Neutrophil (primary cell): ENCODE results near the gene ZBTB20.

Experiments used
- H3K27ac ChIP-seq: fragments of 200-600 bp; sonication (generic); 2 replicates; pipeline ENCODE4 v1.5.1; 2016; ENCODE audit warnings: mild to moderate bottlenecking, moderate library complexity
- H3K27me3 ChIP-seq: fragments of 200-600 bp; sonication (generic); 2 replicates; pipeline ENCODE4 v1.6.0; 2016; ENCODE audit warnings: mild to moderate bottlenecking
- H3K36me3 ChIP-seq: fragments of 200-600 bp; sonication (generic); 2 replicates; pipeline ENCODE4 v1.5.1; 2017
- H3K4me1 ChIP-seq, 2 experiments: fragments of 200-600 bp in 1 of 2; sonication (generic) in 1 of 2; 1 replicate in 1 of 2; 2 replicates in 1 of 2; pipeline versions ENCODE4 v1.5.1 to v1.6.1; 2013 to 2016; ENCODE audit warnings: low read depth in 1 of 2, low read length in 1 of 2, mild to moderate bottlenecking in 1 of 2, moderate library complexity in 1 of 2; ENCODE audit not compliant: control insufficient read depth in 1 of 2, insufficient read depth in 1 of 2
- H3K4me3 ChIP-seq, 2 experiments: fragments of 200-600 bp in 1 of 2; sonication (generic) in 1 of 2; 1 replicate in 1 of 2; 2 replicates in 1 of 2; pipeline ENCODE4 v1.5.1; 2013 to 2016; ENCODE audit warnings: low read depth in 1 of 2, low read length in 1 of 2, mild to moderate bottlenecking in 1 of 2, moderate library complexity in 1 of 2
- H3K9me3 ChIP-seq: fragments of 200-600 bp; sonication (generic); 2 replicates; pipeline ENCODE4 v1.5.1; 2016
- TF ChIP-seq, protein P1 (sequence below): fragments of 200-600 bp; sonication (generic); IDR thresholded peaks from 2 replicates; pipeline ENCODE4 v1.5.1; 2016; ENCODE audit warnings: antibody characterized with exemption

ZBTB20 gene

DNA sequence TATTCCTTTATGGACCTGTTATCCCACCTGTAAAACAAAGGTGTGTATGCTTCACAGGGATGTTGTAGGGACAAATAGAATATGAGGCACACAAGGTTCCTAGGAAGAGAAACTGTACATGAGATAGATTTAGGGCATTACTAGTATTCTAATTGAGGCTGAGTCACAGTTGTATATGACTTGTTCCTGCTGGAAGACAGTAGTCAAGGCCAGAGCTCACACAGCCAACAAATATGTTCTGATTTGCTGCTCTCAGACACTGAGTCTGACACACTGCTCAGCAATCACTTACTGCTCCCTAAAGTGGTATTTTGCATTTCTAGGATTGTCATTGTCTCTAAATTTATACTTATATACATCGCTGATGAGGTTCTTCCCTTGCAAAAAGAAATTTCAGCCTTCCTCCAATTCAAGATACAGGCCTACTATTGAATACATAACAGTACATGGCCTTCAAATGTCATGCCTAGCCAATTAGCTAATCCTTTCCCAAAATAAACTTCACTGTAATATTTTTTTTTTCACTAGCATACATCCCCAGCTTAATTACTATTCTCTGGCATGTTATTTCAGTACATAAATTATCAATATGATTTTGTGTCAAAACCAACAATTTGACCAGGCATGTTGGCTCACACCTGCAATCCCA, 783.4 kb downstream of the ZBTB20 start:
- H3K27ac ChIP-seq, result no peak overlapping the region
- H3K4me3 ChIP-seq, result no peak overlapping the region
- H3K36me3 ChIP-seq, result no peaks in the 10 kb centered on the region
- H3K27me3 ChIP-seq, result no peaks in the 10 kb centered on the region
- no peaks in the 10 kb centered on the region for H3K4me1 ChIP-seq
- H3K9me3 ChIP-seq, result no peaks in the 10 kb centered on the region
- TF ChIP-seq, protein P1, sequence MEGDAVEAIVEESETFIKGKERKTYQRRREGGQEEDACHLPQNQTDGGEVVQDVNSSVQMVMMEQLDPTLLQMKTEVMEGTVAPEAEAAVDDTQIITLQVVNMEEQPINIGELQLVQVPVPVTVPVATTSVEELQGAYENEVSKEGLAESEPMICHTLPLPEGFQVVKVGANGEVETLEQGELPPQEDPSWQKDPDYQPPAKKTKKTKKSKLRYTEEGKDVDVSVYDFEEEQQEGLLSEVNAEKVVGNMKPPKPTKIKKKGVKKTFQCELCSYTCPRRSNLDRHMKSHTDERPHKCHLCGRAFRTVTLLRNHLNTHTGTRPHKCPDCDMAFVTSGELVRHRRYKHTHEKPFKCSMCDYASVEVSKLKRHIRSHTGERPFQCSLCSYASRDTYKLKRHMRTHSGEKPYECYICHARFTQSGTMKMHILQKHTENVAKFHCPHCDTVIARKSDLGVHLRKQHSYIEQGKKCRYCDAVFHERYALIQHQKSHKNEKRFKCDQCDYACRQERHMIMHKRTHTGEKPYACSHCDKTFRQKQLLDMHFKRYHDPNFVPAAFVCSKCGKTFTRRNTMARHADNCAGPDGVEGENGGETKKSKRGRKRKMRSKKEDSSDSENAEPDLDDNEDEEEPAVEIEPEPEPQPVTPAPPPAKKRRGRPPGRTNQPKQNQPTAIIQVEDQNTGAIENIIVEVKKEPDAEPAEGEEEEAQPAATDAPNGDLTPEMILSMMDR, result no peak

DNA sequence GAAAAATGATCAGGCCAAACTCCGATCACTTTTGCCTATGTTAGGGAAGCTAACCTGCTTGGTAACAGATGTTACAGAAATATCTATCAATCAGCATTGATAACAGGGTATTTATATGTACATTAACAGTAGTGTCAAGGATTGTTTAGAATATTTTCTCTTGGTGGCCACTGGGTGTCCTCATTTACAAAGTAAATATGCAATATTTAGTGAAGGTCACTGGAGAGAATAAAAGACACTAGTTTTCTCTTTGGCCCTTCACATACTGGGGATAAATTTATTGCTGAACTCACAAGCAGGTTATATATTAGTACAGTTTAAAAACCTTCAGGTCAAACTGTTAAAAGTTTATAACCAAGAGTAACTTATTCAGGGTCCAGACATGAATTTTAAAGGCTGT, 784.3 kb downstream of the ZBTB20 start:
- Histone ChIP-seq H3K4me1 (no peaks in the 10 kb centered on the region), H3K4me3 (no peak overlapping the region), H3K27ac (no peak overlapping the region), H3K36me3 (no peaks in the 10 kb centered on the region), H3K27me3 (no peaks in the 10 kb centered on the region), H3K9me3 (no peaks in the 10 kb centered on the region)
- TF ChIP-seq, protein P1, result no peak

DNA sequence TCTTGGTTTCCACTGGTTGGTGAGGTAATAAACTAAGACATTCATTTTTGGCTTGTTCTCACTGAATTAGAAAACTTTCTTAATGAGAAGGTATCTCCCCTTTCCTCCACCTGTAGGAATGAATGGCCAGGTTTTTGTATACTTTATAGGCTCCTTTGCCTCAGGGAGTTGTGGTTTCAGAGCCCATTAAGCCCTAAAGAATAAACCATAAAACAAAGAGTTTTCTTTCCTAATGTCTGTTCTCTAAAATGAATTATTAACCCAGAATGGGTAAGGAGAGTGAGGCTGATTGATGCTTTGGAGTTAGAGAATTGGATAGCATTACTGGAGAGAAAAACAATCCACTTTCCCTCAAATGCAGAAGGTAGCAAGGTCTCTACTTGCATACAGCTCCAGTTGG, 785.7 kb downstream of the ZBTB20 start:
- H3K4me3 ChIP-seq, result no peak overlapping the region
- H3K27me3 ChIP-seq, result no peaks in the 10 kb centered on the region
- TF ChIP-seq, protein P1, result no peak
- no peak overlapping the region for H3K27ac ChIP-seq
- no peaks in the 10 kb centered on the region for H3K9me3 ChIP-seq
- no peaks in the 10 kb centered on the region for H3K36me3 ChIP-seq
- H3K4me1 ChIP-seq, result no peaks in the 10 kb centered on the region

DNA sequence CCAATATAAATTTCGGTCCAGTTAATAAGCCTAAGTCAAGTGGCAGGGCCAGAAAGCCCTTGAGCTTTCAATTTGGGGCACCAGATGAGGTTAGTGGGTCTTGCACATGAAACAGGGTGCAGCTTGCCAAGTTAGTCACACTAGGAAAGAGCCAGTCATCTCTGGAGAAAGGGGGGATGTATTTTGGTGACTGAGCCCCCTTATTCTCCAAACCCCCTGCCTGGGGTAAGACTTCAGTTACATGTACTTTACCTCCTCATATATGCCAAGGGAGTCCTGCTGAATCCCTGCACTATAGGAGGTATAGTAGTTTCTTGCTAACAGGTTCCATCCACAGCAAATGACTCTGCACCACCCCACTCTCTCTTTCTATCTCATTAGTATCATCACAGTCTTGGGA, 790.6 kb downstream of the ZBTB20 start:
- Histone ChIP-seq H3K4me3 (no peak overlapping the region), H3K27me3 (no peaks in the 10 kb centered on the region), H3K4me1 (no peaks in the 10 kb centered on the region), H3K9me3 (no peaks in the 10 kb centered on the region), H3K36me3 (peaks cover 2% of the 10 kb centered on the region), H3K27ac (no peak overlapping the region)
- TF ChIP-seq, protein P1, result no peak

DNA sequence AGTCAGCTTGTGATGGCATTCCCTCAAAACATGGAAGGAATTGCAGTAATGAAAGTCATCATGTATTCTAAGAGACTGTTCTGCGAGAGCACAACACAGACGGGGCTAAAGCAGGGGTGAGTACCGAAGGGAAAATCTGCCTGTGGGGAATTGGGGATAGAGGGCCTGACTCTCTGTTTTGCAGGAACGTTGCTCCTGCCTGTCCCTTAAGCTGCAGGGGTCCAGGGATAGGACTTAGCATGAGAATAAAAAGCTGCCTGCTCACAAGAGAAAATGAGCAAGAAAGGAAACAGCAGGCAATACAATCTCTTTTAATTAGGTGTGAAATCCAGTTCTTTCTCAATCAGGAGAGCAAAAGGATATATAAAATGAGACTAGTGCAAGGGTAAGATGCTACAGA, 791.0 kb downstream of the ZBTB20 start:
- TF ChIP-seq, protein P1, result no peak
- H3K36me3 ChIP-seq, result peaks cover 6% of the 10 kb centered on the region

More for the DNA sequence above, 791.0 kb downstream of the ZBTB20 start:
- Histone ChIP-seq H3K9me3 (no peaks in the 10 kb centered on the region), H3K4me1 (no peaks in the 10 kb centered on the region), H3K27me3 (no peaks in the 10 kb centered on the region), H3K27ac (no peak overlapping the region), H3K4me3 (no peak overlapping the region)
